ENCODE data around the gene KCNA2. TPM values are rescaled to one million over a fixed set of nuclear protein-coding genes. Genes with fewer than 3 reads are reported as not detected.

Gene KCNA2
- total RNA-seq, 1 donor from 2014 or later = 0.64 TPM

GRCh38 chr1:110605446-110605845, 712 bp downstream of the KCNA2 start:
- ATAC-seq = no peak
- intact Hi-C loops (cut with DNase I) = no loop called here
- no peak for TF ChIP-seq CTCF (IDR thresholded peaks at IDR 0.05)
- DNase-seq = no peak
- Histone ChIP-seq H3K27me3 (peaks cover 54% of the 10 kb centered on the region), H3K4me1 (peaks cover 15% of the 10 kb centered on the region), H3K36me3 (no peaks in the 10 kb centered on the region), H3K9me3 (no peaks in the 10 kb centered on the region), H3K4me3 (no peak overlapping the region), H3K27ac (no peak overlapping the region)

- Histone ChIP-seq H3K27me3 (peaks cover 55% of the 10 kb centered on the region), H3K4me1 (peaks cover 15% of the 10 kb centered on the region), H3K4me3 (no peak overlapping the region), H3K36me3 (no peaks in the 10 kb centered on the region), H3K9me3 (no peaks in the 10 kb centered on the region), H3K27ac (no peak overlapping the region)
- intact Hi-C loops (cut with DNase I) = no loop called here
- ATAC-seq = no peak
- DNase-seq = no peak
- no peak for TF ChIP-seq CTCF (IDR thresholded peaks at IDR 0.05)
Observed at GRCh38 chr1:110604586-110605148, 1.5 kb downstream of the KCNA2 start.

- peaks cover 15% of the 10 kb centered on the region for H3K4me1 ChIP-seq
- TF ChIP-seq CTCF (IDR thresholded peaks at IDR 0.05) = no peak
- ATAC-seq = no peak
- H3K9me3 ChIP-seq = no peaks in the 10 kb centered on the region
- no peak overlapping the region for H3K4me3 ChIP-seq
- H3K27me3 ChIP-seq = peaks cover 45% of the 10 kb centered on the region
- no peaks in the 10 kb centered on the region for H3K36me3 ChIP-seq
- intact Hi-C loops (cut with DNase I) = no loop called here
- DNase-seq = no peak
- H3K27ac ChIP-seq = no peak overlapping the region
Observed at GRCh38 chr1:110603058-110603457, 3.1 kb downstream of the KCNA2 start.

GRCh38 chr1:110602466-110602865, 3.7 kb downstream of the KCNA2 start:
- Histone ChIP-seq H3K4me1 (peaks cover 14% of the 10 kb centered on the region), H3K9me3 (no peaks in the 10 kb centered on the region), H3K36me3 (no peaks in the 10 kb centered on the region), H3K4me3 (no peak overlapping the region), H3K27me3 (peaks cover 39% of the 10 kb centered on the region), H3K27ac (no peak overlapping the region)
- intact Hi-C loops (cut with DNase I) = no loop called here
- ATAC-seq = no peak
- no peak for DNase-seq
- TF ChIP-seq CTCF (IDR thresholded peaks at IDR 0.05) = no peak

GRCh38 chr1:110601332-110601731, 4.8 kb downstream of the KCNA2 start:
- no peak for TF ChIP-seq CTCF (IDR thresholded peaks at IDR 0.05)
- H3K36me3 ChIP-seq = no peaks in the 10 kb centered on the region
- H3K9me3 ChIP-seq = no peaks in the 10 kb centered on the region
- no peak overlapping the region for H3K27ac ChIP-seq
- peaks cover 33% of the 10 kb centered on the region for H3K27me3 ChIP-seq
- H3K4me1 ChIP-seq = peaks cover 7% of the 10 kb centered on the region
- ATAC-seq (no peak), DNase-seq (no peak)
- intact Hi-C loops (cut with DNase I) = no loop called here
- no peak overlapping the region for H3K4me3 ChIP-seq

- TF ChIP-seq CTCF (IDR thresholded peaks at IDR 0.05) = no peak
- Histone ChIP-seq H3K36me3 (no peaks in the 10 kb centered on the region), H3K4me3 (no peak overlapping the region), H3K4me1 (peaks cover 2% of the 10 kb centered on the region), H3K27me3 (peaks cover 27% of the 10 kb centered on the region), H3K9me3 (no peaks in the 10 kb centered on the region), H3K27ac (no peak overlapping the region)
- ATAC-seq (no peak), DNase-seq (no peak)
- intact Hi-C loops (cut with DNase I) = no loop called here
Observed at GRCh38 chr1:110600716-110601115, 5.4 kb downstream of the KCNA2 start.
